Activated CD4-positive, CD25-positive, alpha-beta regulatory T cell (primary cell): ENCODE data around the gene ADIPOR2.

ENCODE experiments used
- DNase-seq, 4 experiments: peaks; one replicate each; lab custom pipeline; 2025; lab: John Stamatoyannopoulos, UW

Gene ADIPOR2

GRCh38 chr12:1830401-1830845 is 139.6 kb downstream of the ADIPOR2 start:
- DNase-seq: no peak

GRCh38 chr12:1830981-1831963 is 140.4 kb downstream of the ADIPOR2 start:
- DNase-seq: no peak

GRCh38 chr12:1832801-1833595 is 142.1 kb downstream of the ADIPOR2 start:
- DNase-seq: no peak

GRCh38 chr12:1833596-1834028 is 142.7 kb downstream of the ADIPOR2 start:
- no peak for DNase-seq

GRCh38 chr12:1834186-1834925 is 143.5 kb downstream of the ADIPOR2 start:
- DNase-seq: no peak

- DNase-seq: no peak
These were observed 144.6 kb downstream of the ADIPOR2 start for GRCh38 chr12:1835211-1836131.

GRCh38 chr12:1836241-1836803 is 145.5 kb downstream of the ADIPOR2 start:
- no peak for DNase-seq

- DNase-seq: no peak
These were observed 146.1 kb downstream of the ADIPOR2 start for GRCh38 chr12:1836854-1837421.

- DNase-seq: no peak
These were observed 146.8 kb downstream of the ADIPOR2 start for GRCh38 chr12:1837541-1838204.
